ENCODE measurements around the gene RASA3. TPM values are rescaled to one million over a fixed set of nuclear protein-coding genes. Genes with fewer than 3 reads are reported as not detected.

RASA3 gene
- total and polyA plus RNA-seq, 10 of the 15 experiments (the other 5 are each of a cell fraction or from before 2014, with no cell fraction given) = 0.79 to 33.9 (median 17.6) TPM

DNA sequence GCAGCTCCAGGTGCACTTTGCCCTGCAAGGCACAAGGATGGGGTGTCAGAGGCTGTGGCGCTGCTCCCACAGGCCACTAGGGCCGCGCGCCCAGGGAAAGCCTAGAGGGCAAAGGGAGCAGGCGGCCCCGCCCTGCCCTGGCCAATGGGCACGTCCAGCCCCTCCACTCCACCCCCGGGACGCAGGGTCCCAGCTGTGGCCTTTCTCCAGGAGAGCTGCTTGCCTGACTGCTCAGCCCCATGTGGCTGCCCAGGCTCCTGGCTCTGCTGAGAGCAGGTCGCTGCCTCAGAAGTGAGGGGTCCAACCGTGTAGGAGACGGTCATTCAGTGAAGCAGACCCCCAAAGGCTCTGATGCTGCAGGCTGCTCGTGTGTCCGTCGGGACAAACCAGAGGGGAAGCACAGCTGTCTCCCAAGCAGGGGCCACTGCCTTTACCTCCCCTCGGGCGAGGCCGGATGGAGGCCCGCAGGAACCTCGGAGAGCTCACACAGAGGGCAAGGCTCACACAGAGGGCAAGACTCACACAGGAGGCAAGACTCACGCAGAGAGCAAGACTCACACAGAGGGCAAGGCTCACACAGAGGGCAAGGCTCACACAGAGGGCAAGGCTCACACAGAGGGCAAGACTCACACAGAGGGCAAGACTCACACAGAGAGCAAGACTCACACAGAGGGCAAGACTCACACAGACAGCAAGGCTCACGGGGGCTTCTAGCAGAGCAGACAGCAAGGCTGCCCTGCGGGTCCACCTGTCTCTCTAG is 102.4 kb downstream of the RASA3 start (continued):
- TF ChIP-seq, protein P1, sequence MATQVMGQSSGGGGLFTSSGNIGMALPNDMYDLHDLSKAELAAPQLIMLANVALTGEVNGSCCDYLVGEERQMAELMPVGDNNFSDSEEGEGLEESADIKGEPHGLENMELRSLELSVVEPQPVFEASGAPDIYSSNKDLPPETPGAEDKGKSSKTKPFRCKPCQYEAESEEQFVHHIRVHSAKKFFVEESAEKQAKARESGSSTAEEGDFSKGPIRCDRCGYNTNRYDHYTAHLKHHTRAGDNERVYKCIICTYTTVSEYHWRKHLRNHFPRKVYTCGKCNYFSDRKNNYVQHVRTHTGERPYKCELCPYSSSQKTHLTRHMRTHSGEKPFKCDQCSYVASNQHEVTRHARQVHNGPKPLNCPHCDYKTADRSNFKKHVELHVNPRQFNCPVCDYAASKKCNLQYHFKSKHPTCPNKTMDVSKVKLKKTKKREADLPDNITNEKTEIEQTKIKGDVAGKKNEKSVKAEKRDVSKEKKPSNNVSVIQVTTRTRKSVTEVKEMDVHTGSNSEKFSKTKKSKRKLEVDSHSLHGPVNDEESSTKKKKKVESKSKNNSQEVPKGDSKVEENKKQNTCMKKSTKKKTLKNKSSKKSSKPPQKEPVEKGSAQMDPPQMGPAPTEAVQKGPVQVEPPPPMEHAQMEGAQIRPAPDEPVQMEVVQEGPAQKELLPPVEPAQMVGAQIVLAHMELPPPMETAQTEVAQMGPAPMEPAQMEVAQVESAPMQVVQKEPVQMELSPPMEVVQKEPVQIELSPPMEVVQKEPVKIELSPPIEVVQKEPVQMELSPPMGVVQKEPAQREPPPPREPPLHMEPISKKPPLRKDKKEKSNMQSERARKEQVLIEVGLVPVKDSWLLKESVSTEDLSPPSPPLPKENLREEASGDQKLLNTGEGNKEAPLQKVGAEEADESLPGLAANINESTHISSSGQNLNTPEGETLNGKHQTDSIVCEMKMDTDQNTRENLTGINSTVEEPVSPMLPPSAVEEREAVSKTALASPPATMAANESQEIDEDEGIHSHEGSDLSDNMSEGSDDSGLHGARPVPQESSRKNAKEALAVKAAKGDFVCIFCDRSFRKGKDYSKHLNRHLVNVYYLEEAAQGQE (IDR thresholded peaks at IDR 0.05; ENCODE audit: low read depth, low read length) = no peak

DNA sequence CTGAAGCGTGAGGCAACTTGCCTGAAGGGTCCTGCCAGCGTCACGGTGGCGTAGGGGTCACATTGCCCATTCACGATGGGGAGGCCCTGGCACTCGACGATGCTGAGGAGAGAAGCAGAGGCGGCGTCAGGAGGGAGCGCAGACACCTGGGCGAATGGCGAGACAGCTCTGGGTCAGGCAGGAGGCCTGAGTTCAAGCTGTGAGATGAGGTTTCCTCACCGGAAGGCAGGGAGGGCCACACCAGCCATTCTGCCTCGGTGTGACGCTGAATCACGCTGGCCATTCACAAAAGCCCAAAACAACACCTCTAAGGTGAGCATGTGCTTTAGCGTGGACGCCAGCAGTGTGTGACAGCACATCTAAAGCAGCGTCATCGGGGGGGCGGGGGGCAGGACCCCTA is 104.6 kb downstream of the RASA3 start:
- peak overlapping the region; percentile 22; the same call in 1 of the 2 replicates for H3K9ac ChIP-seq (ENCODE audit: control insufficient read depth, insufficient read depth, low read length)
- intact Hi-C loops (cut with micrococcal nuclease; ENCODE audit: unreplicated experiment) = no loop called here
- BruUV-seq (replicated peaks) = no TSS peak
- in situ Hi-C loops (cut with MboI) = no loop called here
- H3K79me2 ChIP-seq (ENCODE audit: control insufficient read depth, insufficient read depth, low read length) = no peaks in the 10 kb centered on the region; the same call in 1 of the 2 replicates
- peak overlapping the region; percentile 39 for H3K27ac ChIP-seq (ENCODE audit: control insufficient read depth, insufficient read depth)
- no peaks in the 10 kb centered on the region for H3K27me3 ChIP-seq (replicated peaks in 1 of 2; ENCODE audit: control insufficient read depth in 2 of 2, insufficient read depth in 2 of 2, low read length in 1 of 2)
- no peak for ATAC-seq
- no peak for FAIRE-seq
- TF ChIP-seq CBX3 (IDR thresholded peaks at IDR 0.05; ENCODE audit: borderline replicate concordance, low read depth) (no peak), ASH2L (IDR thresholded peaks at IDR 0.05; ENCODE audit: borderline replicate concordance, low read depth) (no peak), STAT3 (IDR thresholded peaks at IDR 0.05; ENCODE audit: low read depth, low read length) (no peak)
- TF ChIP-seq, protein P2, sequence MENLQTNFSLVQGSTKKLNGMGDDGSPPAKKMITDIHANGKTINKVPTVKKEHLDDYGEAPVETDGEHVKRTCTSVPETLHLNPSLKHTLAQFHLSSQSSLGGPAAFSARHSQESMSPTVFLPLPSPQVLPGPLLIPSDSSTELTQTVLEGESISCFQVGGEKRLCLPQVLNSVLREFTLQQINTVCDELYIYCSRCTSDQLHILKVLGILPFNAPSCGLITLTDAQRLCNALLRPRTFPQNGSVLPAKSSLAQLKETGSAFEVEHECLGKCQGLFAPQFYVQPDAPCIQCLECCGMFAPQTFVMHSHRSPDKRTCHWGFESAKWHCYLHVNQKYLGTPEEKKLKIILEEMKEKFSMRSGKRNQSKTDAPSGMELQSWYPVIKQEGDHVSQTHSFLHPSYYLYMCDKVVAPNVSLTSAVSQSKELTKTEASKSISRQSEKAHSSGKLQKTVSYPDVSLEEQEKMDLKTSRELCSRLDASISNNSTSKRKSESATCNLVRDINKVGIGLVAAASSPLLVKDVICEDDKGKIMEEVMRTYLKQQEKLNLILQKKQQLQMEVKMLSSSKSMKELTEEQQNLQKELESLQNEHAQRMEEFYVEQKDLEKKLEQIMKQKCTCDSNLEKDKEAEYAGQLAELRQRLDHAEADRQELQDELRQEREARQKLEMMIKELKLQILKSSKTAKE (IDR thresholded peaks at IDR 0.05; ENCODE audit: low read depth, poor library complexity, severe bottlenecking) = no peak
- CTCF ChIA-PET = no interaction called here
- H4K20me1 ChIP-seq (ENCODE audit: control insufficient read depth, insufficient read depth) = no peaks in the 10 kb centered on the region
- POLR2A ChIA-PET = no interaction called here
- no peaks in the 10 kb centered on the region; the same call in 2 of the 3 replicates for H3K9me3 ChIP-seq (replicated peaks; ENCODE audit: control insufficient read depth, insufficient read depth, low read length)
- no peak for DNase-seq (ENCODE audit: low read depth, low spot score)
- H3K4me3 ChIP-seq = no peak overlapping the region
- peak overlapping the region; percentile 60 for H3K4me2 ChIP-seq (ENCODE audit: control insufficient read depth, insufficient read depth)
- 97% methylated on average over 15 of the region's 21 CpGs for WGBS (ENCODE audit: insufficient coverage, insufficient replicate concordance, low lambda C conversion rate, missing lambda C conversion rate)
- peaks cover 8 to 26% of the 10 kb centered on the region in 2 experiments for H3K36me3 ChIP-seq (ENCODE audit: control insufficient read depth in 2 of 2, insufficient read depth in 2 of 2, low read length in 1 of 2)
- no peak overlapping the region for H2AFZ ChIP-seq (ENCODE audit: control insufficient read depth, low read depth, low read length)
- RAD21 ChIA-PET (ENCODE audit: unreplicated experiment) = no interaction called here
- SMC1A ChIA-PET (ENCODE audit: uncharacterized antibody, unreplicated experiment) = no interaction called here
- peaks cover 40% of the 10 kb centered on the region for H3K4me1 ChIP-seq (ENCODE audit: control insufficient read depth, insufficient read depth, low read length)

Data from GM12878 (cell line).